NT2/D1 (cell line): Measurements from ENCODE around the gene HOXB3.

Experiments used
- DNase-seq: peaks from one replicate; pipeline ENCODE4 v3.0.0-alpha.2; 2011; ENCODE audit warnings: low read depth, low spot score
- H3K27me3 ChIP-seq: 2 replicates; pipeline ENCODE4 v1.6.0; 2011; ENCODE audit warnings: mild to moderate bottlenecking; ENCODE audit not compliant: insufficient read length, insufficient read depth
- H3K36me3 ChIP-seq: 2 replicates; pipeline ENCODE4 v1.6.1; 2011; ENCODE audit warnings: mild to moderate bottlenecking, low read length, mixed read lengths; ENCODE audit not compliant: insufficient read depth, insufficient read length
- H3K4me1 ChIP-seq: 2 replicates; pipeline ENCODE4 v1.5.1; 2011; ENCODE audit not compliant: insufficient read depth, insufficient read length
- H3K4me3 ChIP-seq: 2 replicates; pipeline ENCODE4 v1.5.1; 2011; ENCODE audit warnings: low read depth; ENCODE audit not compliant: insufficient read length
- H3K9ac ChIP-seq: 2 replicates; pipeline ENCODE4 v1.6.0; 2011; ENCODE audit warnings: low read depth; ENCODE audit not compliant: insufficient read length
- H3K9me3 ChIP-seq: 2 replicates; pipeline ENCODE4 v1.5.1; 2011; ENCODE audit warnings: mild to moderate bottlenecking, low read length; ENCODE audit not compliant: insufficient read depth
- SUZ12 ChIP-seq: IDR thresholded peaks from 2 replicates; pipeline ENCODE4 v1.6.1; 2011; ENCODE audit not compliant: insufficient read length, insufficient read depth; ENCODE audit errors: extremely low read depth
- YY1 ChIP-seq: IDR thresholded peaks from 2 replicates; pipeline ENCODE4 v1.6.1; 2011; ENCODE audit not compliant: insufficient read length, insufficient read depth
- ZNF274 ChIP-seq: IDR thresholded peaks from 2 replicates; pipeline ENCODE4 v1.6.1; 2011; ENCODE audit warnings: mild to moderate bottlenecking, low read depth, low read length

Gene HOXB3

DNA sequence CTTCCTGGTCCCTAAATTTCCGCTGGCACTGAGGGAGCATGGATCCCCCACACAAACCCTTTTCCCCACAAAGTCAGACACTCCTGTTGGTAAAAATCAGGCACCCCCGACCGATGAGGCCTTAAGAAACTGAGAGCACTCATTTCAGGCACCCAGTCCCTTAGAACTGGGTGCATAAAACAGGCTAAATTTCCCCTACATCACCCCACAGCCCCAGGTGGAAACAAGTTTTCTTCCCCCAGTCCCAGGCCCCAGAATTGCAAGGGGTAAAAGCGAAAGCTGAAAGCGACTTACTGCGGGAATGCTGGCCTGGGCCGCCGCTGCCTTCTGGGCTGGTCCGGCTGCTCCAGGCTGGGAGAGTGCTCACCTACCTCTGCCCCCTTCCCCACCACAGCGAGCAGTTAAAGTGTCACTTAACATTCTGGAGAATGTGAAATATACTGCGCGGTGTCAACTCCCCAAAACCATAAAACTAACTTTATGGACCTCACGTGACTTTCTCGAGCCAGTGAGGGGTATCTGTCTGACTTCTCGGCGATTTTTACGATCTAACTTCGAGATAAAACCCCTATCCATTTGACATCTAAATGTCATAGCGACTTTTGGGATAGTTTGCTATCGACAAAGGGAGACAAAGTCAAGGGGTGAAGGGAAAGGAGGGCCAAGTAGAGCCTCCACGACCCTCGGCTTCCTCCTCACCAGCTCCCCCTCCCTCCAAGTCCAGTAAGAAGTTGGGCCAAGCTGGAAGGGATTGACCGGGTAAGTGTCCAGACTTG, at the start of gene HOXB3:
Gene HOXB3, minus strand, starts transcription at position 411 of the 776 bp plus-strand sequence. CDS start 37,767 bp downstream, outside the sequence.
- no peak for DNase-seq
- no peak within 1 kb of the TSS for H3K4me3 ChIP-seq
- peaks cover 100% of the 10 kb centered on the region for H3K27me3 ChIP-seq
- H3K4me1 ChIP-seq: peaks cover 11% of the 10 kb centered on the region
- TF ChIP-seq SUZ12: no peak
- no peak for TF ChIP-seq ZNF274
- no peak for TF ChIP-seq YY1
- no peak within 1 kb of the TSS for H3K9ac ChIP-seq
- H3K36me3 ChIP-seq: no peaks in the 10 kb centered on the region
- H3K9me3 ChIP-seq: no peaks in the 10 kb centered on the region

DNA sequence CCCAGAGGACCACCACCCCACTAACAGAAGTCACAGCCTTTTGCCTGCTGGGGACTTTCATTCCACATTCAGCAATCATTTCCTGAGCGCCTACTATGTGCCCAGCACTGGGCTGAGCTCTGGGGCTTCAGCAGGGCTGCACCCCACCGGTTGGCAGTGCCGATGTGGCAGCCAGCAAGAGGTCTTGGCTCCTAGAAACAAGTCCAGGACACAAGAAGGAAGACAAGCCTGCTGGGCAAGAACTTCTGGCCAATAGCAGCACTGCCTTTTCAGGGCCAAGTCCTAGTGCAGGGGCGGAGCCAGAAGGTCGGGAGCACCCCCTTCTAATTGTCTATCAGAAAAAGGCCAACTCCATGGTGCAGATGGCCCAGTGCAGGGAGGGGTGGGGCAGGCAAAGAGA, 49.1 kb upstream of the HOXB3 start:
- no peak overlapping the region for H3K9ac ChIP-seq
- no peak for DNase-seq
- no peak for TF ChIP-seq SUZ12
- no peak for TF ChIP-seq YY1
- H3K4me3 ChIP-seq: no peak overlapping the region
- peaks cover 56% of the 10 kb centered on the region for H3K36me3 ChIP-seq
- peaks cover 5% of the 10 kb centered on the region; the same call in 1 of the 2 replicates for H3K9me3 ChIP-seq
- H3K4me1 ChIP-seq: peaks cover 5% of the 10 kb centered on the region
- no peaks in the 10 kb centered on the region for H3K27me3 ChIP-seq

GRCh38 chr17:48637323-48638260, 47.6 kb upstream of the HOXB3 start:
- no peak overlapping the region for H3K9ac ChIP-seq
- peaks cover 3% of the 10 kb centered on the region; the same call in 1 of the 2 replicates for H3K9me3 ChIP-seq
- H3K4me3 ChIP-seq: no peak overlapping the region
- peaks cover 5% of the 10 kb centered on the region for H3K4me1 ChIP-seq
- no peak for TF ChIP-seq SUZ12
- no peak for TF ChIP-seq YY1
- TF ChIP-seq ZNF274: no peak
- no peaks in the 10 kb centered on the region for H3K27me3 ChIP-seq
- H3K36me3 ChIP-seq: peaks cover 63% of the 10 kb centered on the region
- no peak for DNase-seq

GRCh38 chr17:48636177-48637018, 46.4 kb upstream of the HOXB3 start:
- no peak overlapping the region for H3K9ac ChIP-seq
- H3K27me3 ChIP-seq: no peaks in the 10 kb centered on the region
- peaks cover 3% of the 10 kb centered on the region for H3K4me1 ChIP-seq

GRCh38 chr17:48634493-48635208, 44.6 kb upstream of the HOXB3 start:
- Histone ChIP-seq H3K9ac (no peak overlapping the region), H3K4me3 (no peak overlapping the region), H3K27me3 (peaks cover 9% of the 10 kb centered on the region), H3K36me3 (peaks cover 62% of the 10 kb centered on the region), H3K9me3 (no peaks in the 10 kb centered on the region), H3K4me1 (peaks cover 3% of the 10 kb centered on the region)
- no peak for DNase-seq
- TF ChIP-seq SUZ12 (no peak), ZNF274 (no peak)

More at GRCh38 chr17:48636177-48637018, 46.4 kb upstream of the HOXB3 start:
- Histone ChIP-seq H3K36me3 (peaks cover 55% of the 10 kb centered on the region), H3K4me3 (no peak overlapping the region), H3K9me3 (no peaks in the 10 kb centered on the region)
- peak; percentile 80 for DNase-seq
- TF ChIP-seq YY1: no peak
- TF ChIP-seq SUZ12: no peak
- TF ChIP-seq ZNF274: no peak

- Histone ChIP-seq H3K4me1 (peaks cover 3% of the 10 kb centered on the region), H3K9ac (no peak overlapping the region), H3K27me3 (peaks cover 23% of the 10 kb centered on the region), H3K4me3 (no peak overlapping the region), H3K9me3 (no peaks in the 10 kb centered on the region), H3K36me3 (peaks cover 60% of the 10 kb centered on the region)
- DNase-seq: no peak
- TF ChIP-seq YY1: no peak
- TF ChIP-seq ZNF274: no peak
- TF ChIP-seq SUZ12: no peak
Observed at GRCh38 chr17:48633266-48633677, 43.2 kb upstream of the HOXB3 start.
